Right hindlimb (tissue), 1 donor: ENCODE data around the gene RPS18.
"Not testable (repeated sequence)": the region's sequence is repeated elsewhere in the genome, so short reads cannot be mapped to it uniquely, and the experiment has no call there.

Source experiments
- DNase-seq: peaks from one replicate; pipeline ENCODE4 v3.0.0-alpha.2; 2018

Gene RPS18

GRCh38 chr6:33271468-33272274 is at the start of gene RPS18, which contains the start of gene VPS52:
Gene RPS18 (plus strand): TSS chr6:33272075. CDS start chr6:33272120, 45 bp downstream.
Gene VPS52 (minus strand): TSS chr6:33271876. CDS start chr6:33271675, 201 bp downstream.
- peak; percentile 96 for DNase-seq

- DNase-seq: not testable (repeated sequence)
These were observed 45.3 kb upstream of the RPS18 start for GRCh38 chr6:33226503-33227120.

GRCh38 chr6:33235221-33235634 is 36.6 kb upstream of the RPS18 start:
- DNase-seq: peak; percentile 36

GRCh38 chr6:33236328-33236727 is 35.5 kb upstream of the RPS18 start:
- no peak for DNase-seq

- no peak for DNase-seq
These were observed 35.0 kb upstream of the RPS18 start for GRCh38 chr6:33236852-33237251.

GRCh38 chr6:33237741-33238140 is 34.1 kb upstream of the RPS18 start:
- DNase-seq: no peak

- DNase-seq: no peak
These were observed 29.9 kb upstream of the RPS18 start for GRCh38 chr6:33241968-33242367.

- DNase-seq: no peak
These were observed 28.4 kb upstream of the RPS18 start for GRCh38 chr6:33243476-33243875.

GRCh38 chr6:33247977-33248642 is 23.8 kb upstream of the RPS18 start:
- peak; percentile 91 for DNase-seq

GRCh38 chr6:33248643-33248931 is 23.3 kb upstream of the RPS18 start:
- DNase-seq: no peak

- DNase-seq: peak; percentile 98
These were observed 22.7 kb upstream of the RPS18 start for GRCh38 chr6:33248932-33249731.

GRCh38 chr6:33249732-33250630 is 21.9 kb upstream of the RPS18 start:
- DNase-seq: no peak

- DNase-seq: no peak
These were observed 21.1 kb upstream of the RPS18 start for GRCh38 chr6:33250731-33251130.

GRCh38 chr6:33251395-33252012 is 20.4 kb upstream of the RPS18 start:
- no peak for DNase-seq

GRCh38 chr6:33252759-33253158 is 19.1 kb upstream of the RPS18 start:
- DNase-seq: no peak

GRCh38 chr6:33254591-33254990 is 17.3 kb upstream of the RPS18 start:
- DNase-seq: no peak

GRCh38 chr6:33259032-33259431 is 12.8 kb upstream of the RPS18 start:
- DNase-seq: no peak

GRCh38 chr6:33262490-33262889 is 9.4 kb upstream of the RPS18 start:
- DNase-seq: not testable (repeated sequence)

- DNase-seq: no peak
These were observed 7.9 kb upstream of the RPS18 start for GRCh38 chr6:33264015-33264414.

- no peak for DNase-seq
These were observed 783 bp upstream of the RPS18 start for GRCh38 chr6:33271117-33271467.

- DNase-seq: no peak
These were observed 627 bp downstream of the RPS18 start for GRCh38 chr6:33272275-33273128.
